ENCODE results near the gene TTYH3.

The TTYH3 gene

GRCh38 chr7:2614631-2615330, 17.0 kb upstream of the TTYH3 start:
- Mint-ChIP-seq H3K4me3 (no peak overlapping the region), H3K27me3 (peaks cover 6 to 12% of the 10 kb centered on the region in 2 donors), H3K4me1 (ENCODE audit: low read depth in 2 of 2) (peaks cover 0 to 4% of the 10 kb centered on the region in 2 donors), H3K9me3 (no peaks in the 10 kb centered on the region), H3K27ac (no peak overlapping the region), H3K36me3 (ENCODE audit: insufficient read depth) (no peaks in the 10 kb centered on the region)
- DNase-seq: no peak
- ATAC-seq (replicated peaks): no peak

- no peak overlapping the region for H3K27ac Mint-ChIP-seq
- no peak overlapping the region for H3K4me3 Mint-ChIP-seq
- no peak for DNase-seq
- peaks cover 6 to 12% of the 10 kb centered on the region in 2 donors for H3K27me3 Mint-ChIP-seq
- ATAC-seq (replicated peaks): no peak
- no peaks in the 10 kb centered on the region for H3K9me3 Mint-ChIP-seq
- peaks cover 0 to 4% of the 10 kb centered on the region in 2 donors for H3K4me1 Mint-ChIP-seq (ENCODE audit: low read depth in 2 of 2)
- peaks cover under 1% of the 10 kb centered on the region for H3K36me3 Mint-ChIP-seq (ENCODE audit: insufficient read depth)
These were observed 15.1 kb upstream of the TTYH3 start for GRCh38 chr7:2616387-2617324.

DNA sequence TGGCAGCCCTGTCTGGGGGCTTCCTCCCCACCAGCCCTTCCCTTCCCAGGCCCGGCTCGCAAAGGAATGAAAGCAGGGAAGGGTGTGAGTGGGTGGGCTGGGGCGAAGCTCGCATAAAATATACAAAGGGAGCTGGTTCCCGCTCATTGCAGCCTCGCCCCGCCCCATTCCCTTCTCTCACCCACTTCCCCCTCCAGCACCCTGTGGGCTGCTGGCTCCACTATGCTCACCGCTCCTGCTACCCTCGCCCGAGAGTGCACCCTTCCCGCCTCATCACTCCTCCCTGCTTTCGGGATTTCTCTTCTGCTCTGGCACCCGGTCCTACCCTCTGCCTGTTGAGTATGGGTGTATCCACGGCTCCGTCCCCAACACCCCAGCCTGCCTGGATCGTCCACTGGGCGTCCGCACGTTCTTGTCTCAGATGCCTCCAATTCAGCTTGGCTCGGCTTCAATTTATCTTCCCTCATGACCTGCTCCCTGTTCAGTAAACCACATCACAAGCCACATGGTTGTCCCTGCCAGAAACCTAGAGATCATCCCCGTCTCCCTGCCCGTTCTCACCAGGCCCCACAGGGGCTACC, 14.4 kb upstream of the TTYH3 start:
- no peak for DNase-seq
- no peak overlapping the region for H3K27ac Mint-ChIP-seq
- H3K27me3 Mint-ChIP-seq: peaks cover 6 to 12% of the 10 kb centered on the region in 2 donors

DNA sequence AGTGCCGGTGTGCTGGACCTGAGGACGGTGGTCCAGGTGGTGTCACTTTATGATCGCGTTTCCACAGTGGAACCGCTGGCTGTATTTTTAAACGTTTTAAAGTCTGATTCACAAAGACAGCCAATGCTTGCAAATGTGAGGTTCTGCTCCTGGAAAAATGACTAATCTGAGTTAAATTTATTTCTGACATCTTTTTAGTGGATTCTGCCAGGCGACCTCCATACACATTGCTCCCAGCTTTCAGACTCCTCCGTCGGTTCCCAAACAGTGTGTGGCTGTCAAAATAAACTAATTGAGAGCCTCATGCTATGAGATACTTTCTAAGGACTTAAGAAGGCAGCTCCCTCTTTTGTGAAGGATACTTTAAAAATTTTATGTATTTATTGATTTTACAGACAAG, 12.7 kb upstream of the TTYH3 start:
- Mint-ChIP-seq H3K9me3 (no peaks in the 10 kb centered on the region), H3K36me3 (ENCODE audit: insufficient read depth) (peaks cover 3% of the 10 kb centered on the region), H3K27me3 (peaks cover 6 to 12% of the 10 kb centered on the region in 2 donors), H3K27ac (no peak overlapping the region), H3K4me1 (ENCODE audit: low read depth in 2 of 2) (peaks cover 0 to 4% of the 10 kb centered on the region in 2 donors), H3K4me3 (no peak overlapping the region)
- DNase-seq: no peak
- no peak for ATAC-seq (replicated peaks)

More for the DNA sequence above, 14.4 kb upstream of the TTYH3 start:
- peaks cover 0 to 4% of the 10 kb centered on the region in 2 donors for H3K4me1 Mint-ChIP-seq (ENCODE audit: low read depth in 2 of 2)
- H3K9me3 Mint-ChIP-seq: no peaks in the 10 kb centered on the region
- H3K36me3 Mint-ChIP-seq (ENCODE audit: insufficient read depth): peaks cover 3% of the 10 kb centered on the region
- no peak for ATAC-seq (replicated peaks)
- H3K4me3 Mint-ChIP-seq: no peak overlapping the region

DNA sequence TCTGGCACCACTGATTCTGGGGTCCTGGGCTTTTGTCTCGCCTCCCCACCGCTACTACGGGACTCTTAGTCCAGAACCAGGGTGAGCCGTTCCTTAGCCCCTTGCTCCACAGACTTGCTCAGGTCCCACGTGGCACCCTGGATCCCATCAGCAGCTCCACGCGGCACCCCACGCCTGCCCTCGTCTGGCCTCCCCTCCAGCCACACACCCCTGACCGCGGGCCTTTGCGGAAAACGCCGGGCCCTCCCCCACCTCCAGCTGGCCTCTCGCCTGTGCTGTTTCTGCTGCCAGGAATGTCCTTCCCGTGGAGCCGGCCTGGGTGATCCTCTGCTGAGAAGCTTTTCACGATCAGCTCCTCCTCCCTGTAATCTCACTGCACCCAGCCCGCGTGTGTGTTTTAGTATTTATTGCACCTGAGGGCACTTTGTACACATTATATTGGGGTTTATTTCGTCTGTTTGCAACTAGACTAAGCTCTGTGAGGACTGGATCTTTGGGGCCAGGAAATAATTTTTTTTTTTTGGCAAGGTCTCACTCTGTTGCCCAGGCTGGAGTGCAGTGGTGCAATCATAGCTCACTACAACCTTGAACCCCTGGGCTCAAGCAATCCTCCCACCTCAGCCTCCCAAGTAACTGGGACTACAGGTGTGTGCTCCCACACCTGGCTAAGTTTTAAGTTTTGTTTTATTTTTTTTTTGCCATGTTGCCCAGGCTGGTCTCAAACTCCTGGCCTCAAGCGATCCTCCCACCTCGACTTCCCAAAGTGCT, 10.5 kb upstream of the TTYH3 start:
- H3K27me3 Mint-ChIP-seq: peaks cover 6 to 12% of the 10 kb centered on the region in 2 donors

GRCh38 chr7:2621948-2622640, 9.7 kb upstream of the TTYH3 start:
- ATAC-seq (replicated peaks): no peak
- peaks cover 6 to 19% of the 10 kb centered on the region in 2 donors for H3K27me3 Mint-ChIP-seq
- H3K9me3 Mint-ChIP-seq: no peaks in the 10 kb centered on the region
- no peak overlapping the region for H3K4me3 Mint-ChIP-seq
- H3K27ac Mint-ChIP-seq: no peak overlapping the region
- peaks cover 0 to 4% of the 10 kb centered on the region in 2 donors for H3K4me1 Mint-ChIP-seq (ENCODE audit: low read depth in 2 of 2)
- no peak for DNase-seq
- peaks cover 3% of the 10 kb centered on the region for H3K36me3 Mint-ChIP-seq (ENCODE audit: insufficient read depth)

More for the DNA sequence above, 10.5 kb upstream of the TTYH3 start:
- ATAC-seq (replicated peaks) (no peak), DNase-seq (no peak)
- no peak overlapping the region for H3K4me3 Mint-ChIP-seq
- H3K36me3 Mint-ChIP-seq (ENCODE audit: insufficient read depth): peaks cover 3% of the 10 kb centered on the region
- H3K4me1 Mint-ChIP-seq (ENCODE audit: low read depth in 2 of 2): peaks cover 0 to 4% of the 10 kb centered on the region in 2 donors
- no peak overlapping the region for H3K27ac Mint-ChIP-seq
- no peaks in the 10 kb centered on the region for H3K9me3 Mint-ChIP-seq

GRCh38 chr7:2622869-2623697, 8.7 kb upstream of the TTYH3 start:
- H3K9me3 Mint-ChIP-seq: no peaks in the 10 kb centered on the region
- no peaks in the 10 kb centered on the region for H3K4me1 Mint-ChIP-seq (ENCODE audit: low read depth in 2 of 2)
- H3K27ac Mint-ChIP-seq: no peak overlapping the region
- no peak overlapping the region for H3K4me3 Mint-ChIP-seq
- peaks cover 3% of the 10 kb centered on the region for H3K36me3 Mint-ChIP-seq (ENCODE audit: insufficient read depth)
- DNase-seq (no peak), ATAC-seq (replicated peaks) (no peak)
- H3K27me3 Mint-ChIP-seq: peaks cover 3 to 20% of the 10 kb centered on the region in 2 donors

DNA sequence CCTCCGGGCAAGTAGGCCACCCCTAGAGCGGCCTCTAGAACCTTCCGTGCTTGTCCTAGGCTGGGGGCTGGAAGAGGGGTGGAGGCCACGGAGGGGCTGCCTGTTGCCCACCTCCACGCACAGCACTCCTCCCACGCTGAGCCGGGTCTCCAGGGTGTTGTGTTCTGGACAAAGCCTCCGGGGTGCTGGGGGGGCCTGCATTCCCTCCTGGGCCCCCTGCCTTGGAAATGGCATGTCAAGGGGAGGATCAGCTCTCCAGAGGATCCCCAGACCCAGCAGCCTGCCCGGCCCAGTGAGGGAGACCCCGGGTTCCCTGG, 8.1 kb upstream of the TTYH3 start:
- Mint-ChIP-seq H3K4me3 (no peak overlapping the region), H3K36me3 (ENCODE audit: insufficient read depth) (peaks cover 3% of the 10 kb centered on the region)
- no peak for DNase-seq

GRCh38 chr7:2624293-2624886, 7.4 kb upstream of the TTYH3 start:
- DNase-seq (no peak), ATAC-seq (replicated peaks) (no peak)
- Mint-ChIP-seq H3K27ac (no peak overlapping the region), H3K9me3 (no peaks in the 10 kb centered on the region), H3K4me3 (no peak overlapping the region), H3K4me1 (ENCODE audit: low read depth in 2 of 2) (no peaks in the 10 kb centered on the region), H3K36me3 (ENCODE audit: insufficient read depth) (peaks cover 6% of the 10 kb centered on the region), H3K27me3 (peaks cover 0 to 16% of the 10 kb centered on the region in 2 donors)

More for the DNA sequence above, 8.1 kb upstream of the TTYH3 start:
- Mint-ChIP-seq H3K27me3 (peaks cover 0 to 16% of the 10 kb centered on the region in 2 donors), H3K4me1 (ENCODE audit: low read depth in 2 of 2) (no peaks in the 10 kb centered on the region), H3K9me3 (no peaks in the 10 kb centered on the region), H3K27ac (no peak overlapping the region)
- no peak for ATAC-seq (replicated peaks)

- H3K27me3 Mint-ChIP-seq: peaks cover 0 to 16% of the 10 kb centered on the region in 2 donors
These were observed 5.2 kb upstream of the TTYH3 start for GRCh38 chr7:2626498-2627117.

GRCh38 chr7:2627258-2628129, 4.3 kb upstream of the TTYH3 start:
- Mint-ChIP-seq H3K36me3 (ENCODE audit: insufficient read depth) (peaks cover 7% of the 10 kb centered on the region), H3K4me1 (ENCODE audit: low read depth in 2 of 2) (peaks cover 7 to 8% of the 10 kb centered on the region in 2 donors), H3K9me3 (no peaks in the 10 kb centered on the region), H3K27ac (no peak overlapping the region), H3K27me3 (peaks cover 0 to 16% of the 10 kb centered on the region in 2 donors), H3K4me3 (no peak overlapping the region)
- ATAC-seq (replicated peaks) (no peak), DNase-seq (no peak)

More at GRCh38 chr7:2626498-2627117, 5.2 kb upstream of the TTYH3 start:
- H3K4me1 Mint-ChIP-seq (ENCODE audit: low read depth in 2 of 2): peaks cover 4% of the 10 kb centered on the region in 2 donors
- ATAC-seq (replicated peaks) (no peak), DNase-seq (no peak)
- no peaks in the 10 kb centered on the region for H3K9me3 Mint-ChIP-seq
- H3K27ac Mint-ChIP-seq: no peak overlapping the region
- H3K36me3 Mint-ChIP-seq (ENCODE audit: insufficient read depth): peaks cover 9% of the 10 kb centered on the region
- H3K4me3 Mint-ChIP-seq: no peak overlapping the region
